Measurements from ENCODE around the gene TUB. TPM values are rescaled to one million over a fixed set of nuclear protein-coding genes. Genes with fewer than 3 reads are reported as not detected.

TUB gene
- total and polyA plus RNA-seq, 2 of the 8 experiments (the other 6 are each of a cell fraction or from before 2014, with no cell fraction given), result 15.3 to 31.3 TPM

DNA sequence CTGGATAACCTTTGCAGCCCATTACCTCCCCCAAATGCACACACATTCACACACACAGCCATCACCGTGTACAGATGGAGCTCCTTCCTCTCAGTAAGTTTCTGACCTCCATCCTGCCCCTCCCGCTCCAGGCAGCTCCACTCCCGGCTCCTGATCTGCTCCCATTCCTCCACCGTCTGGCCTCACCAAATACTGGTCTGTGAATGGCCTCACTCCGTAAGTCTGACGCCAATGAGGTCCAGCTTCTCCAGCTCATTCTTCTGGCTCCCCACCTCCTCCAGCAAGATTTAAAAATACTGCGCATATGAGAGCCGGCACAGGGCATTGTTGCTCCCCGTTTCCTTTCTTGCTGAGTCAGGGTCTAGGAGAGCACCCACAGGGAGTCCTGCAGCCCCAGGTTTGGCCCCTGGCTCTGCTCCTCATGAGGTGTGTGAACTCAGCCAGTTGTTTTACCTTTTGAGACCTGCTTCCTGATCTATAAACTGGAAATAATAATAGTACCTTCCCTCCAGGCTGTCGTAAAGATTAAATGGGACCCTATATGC is 14.0 kb upstream of the TUB start:
- FAIRE-seq, result no peak
- no peak overlapping the region for H3K56ac ChIP-seq (replicated peaks; ENCODE audit: insufficient read length, low read depth, low read length)
- H2BK20ac ChIP-seq (ENCODE audit: low read length), result peak overlapping the region; percentile 57; the same call in 1 of the 2 replicates
- no peaks in the 10 kb centered on the region; a peak in 2 of 7 replicates for H3K27me3 ChIP-seq (replicated peaks in 1 of 4; ENCODE audit: control insufficient read depth in 3 of 4, extremely low read depth in 1 of 4, insufficient read depth in 3 of 4, low read length in 3 of 4)
- H4K91ac ChIP-seq (replicated peaks; ENCODE audit: insufficient read length, low read length), result no peak overlapping the region
- ChIA-PET POLR2A (ENCODE audit: partially characterized antibody) (interaction anchor here (0.8 to 1.5 kb wide), 3 partner anchors 13 to 20 kb away, joined by 3 to 5 read pairs (median 3); no protein-coding TSS in a partner anchor), CTCF (ENCODE audit: partially characterized antibody) (interaction anchor here (0.6 to 5.2 kb wide), 16 partner anchors 11 to 78 kb away, joined by 3 to 106 read pairs (median 7); no protein-coding TSS in a partner anchor)
- 0 out of 2 replicates have a peak overlapping the region, but pooled peaks have one; percentile 28 for H3K18ac ChIP-seq (ENCODE audit: extremely low read depth, low read length)
- H3K36me3 ChIP-seq (ENCODE audit: control insufficient read depth in 2 of 4, insufficient read depth in 4 of 4, low read length in 3 of 4), result no peaks in the 10 kb centered on the region
- peaks cover 0 to 11% (median 3%) of the 10 kb centered on the region in 4 experiments; a peak in 6 of 7 replicates for H3K4me1 ChIP-seq (replicated peaks in 1 of 4; ENCODE audit: control insufficient read depth in 3 of 4, insufficient read depth in 4 of 4, low read length in 3 of 4)
- H3K4ac ChIP-seq (replicated peaks; ENCODE audit: insufficient read length, low read depth, low read length), result no peak overlapping the region
- no peak overlapping the region; the same call in none of the 2 replicates for H4K8ac ChIP-seq (ENCODE audit: extremely low read depth, insufficient read depth, low read length)
- no peak overlapping the region for H3K9ac ChIP-seq (replicated peaks in 1 of 4; ENCODE audit: extremely low read depth in 1 of 4, low read depth in 3 of 4, low read length in 3 of 4)
- no peak overlapping the region for H3K23ac ChIP-seq (ENCODE audit: insufficient read length)
- no peak overlapping the region for H4K5ac ChIP-seq (ENCODE audit: insufficient read length, low read depth, low read length)
- H3K23me2 ChIP-seq (ENCODE audit: low read depth, low read length), result no peaks in the 10 kb centered on the region
- H4K20me1 ChIP-seq (replicated peaks in 1 of 2; ENCODE audit: control insufficient read depth in 1 of 2, insufficient read depth in 2 of 2, low read length in 2 of 2), result no peaks in the 10 kb centered on the region
- no peak overlapping the region for H2AK5ac ChIP-seq (ENCODE audit: low read depth, low read length)
- H3K4me3 ChIP-seq (ENCODE audit: extremely low read depth in 1 of 4, insufficient read depth in 2 of 4, low read depth in 3 of 4, low read length in 4 of 4), result no peak overlapping the region
- 65% methylated on average over 10 of the region's 10 CpGs; no CpG with 5 or more reads in 1 of the 2 experiments for WGBS, 2 experiments (ENCODE audit: extremely low coverage in 1 of 2, insufficient coverage in 1 of 2, insufficient read length in 1 of 2, insufficient replicate concordance in 2 of 2, low coverage in 1 of 2, low lambda C conversion rate in 2 of 2, missing lambda C conversion rate in 1 of 2)
- H3K27ac ChIP-seq (ENCODE audit: low read depth, low read length), result no peak overlapping the region
- peak overlapping the region; percentile 29; the same call in 1 of the 2 replicates for H2BK12ac ChIP-seq (ENCODE audit: low read depth, low read length)
- DNase-seq (ENCODE audit: low read depth in 1 of 2, low spot score in 2 of 2), result peak in 1 of 2 experiments; percentile 47
- H2BK5ac ChIP-seq (ENCODE audit: low read depth, low read length), result peak overlapping the region; percentile 32; the same call in 1 of the 2 replicates
- H2BK120ac ChIP-seq (replicated peaks; ENCODE audit: low read depth, low read length), result no peak overlapping the region
- no peak overlapping the region for H2BK15ac ChIP-seq (ENCODE audit: low read length)
- no peaks in the 10 kb centered on the region for H3K79me1 ChIP-seq (ENCODE audit: low read depth, low read length)
- no peak overlapping the region for H3K14ac ChIP-seq (ENCODE audit: insufficient read length)
- no peaks in the 10 kb centered on the region for H3K9me3 ChIP-seq (ENCODE audit: insufficient read depth in 2 of 2, low read depth in 1 of 2, low read length in 1 of 2)
- 0 out of 2 replicates have a peak overlapping the region, but pooled peaks have one; percentile 15 for H2AFZ ChIP-seq (ENCODE audit: low read length)
- no peaks in the 10 kb centered on the region for H3K79me2 ChIP-seq (ENCODE audit: control insufficient read depth in 1 of 2, insufficient read depth in 2 of 2, low read length in 2 of 2)
- H3K4me2 ChIP-seq (ENCODE audit: insufficient read depth in 1 of 2, low read depth in 2 of 2, low read length in 2 of 2), result no peak overlapping the region
- TF ChIP-seq TAF1 (IDR thresholded peaks at IDR 0.05; ENCODE audit: low read depth, low read length), result no peak
- no peak for TF ChIP-seq KDM4A (IDR thresholded peaks at IDR 0.05; ENCODE audit: low read depth, low read length, severe bottlenecking)
- TF ChIP-seq TCF12 (IDR thresholded peaks at IDR 0.05; ENCODE audit: low read depth, low read length), result no peak
- TF ChIP-seq TEAD4 (IDR thresholded peaks at IDR 0.05; ENCODE audit: low read depth, low read length), result no peak
- no peak for TF ChIP-seq SUZ12 (IDR thresholded peaks at IDR 0.05; ENCODE audit: low read length)
- no peak for TF ChIP-seq USF2 (IDR thresholded peaks at IDR 0.05; ENCODE audit: low read length)
- no peak for TF ChIP-seq POU5F1 (IDR thresholded peaks at IDR 0.05; ENCODE audit: low read depth, low read length)
- no peak for TF ChIP-seq SAP30 (IDR thresholded peaks at IDR 0.05; ENCODE audit: insufficient read depth, insufficient replicate concordance, low read length)
- TF ChIP-seq CHD2 (IDR thresholded peaks at IDR 0.05; ENCODE audit: low read length), result no peak
- no peak for TF ChIP-seq CHD1 (IDR thresholded peaks at IDR 0.05; ENCODE audit: low read depth, low read length)
- no peak for TF ChIP-seq KDM1A (IDR thresholded peaks at IDR 0.05; ENCODE audit: borderline replicate concordance, low read length)
- TF ChIP-seq RAD21 (IDR thresholded peaks at IDR 0.05 in 1 of 2, conservative IDR thresholded peaks at IDR 0.05 in 1 of 2; ENCODE audit: low read depth in 2 of 2, low read length in 2 of 2), result no peak
